NCI-H1694 (cell line): ENCODE data around the gene PPP1R14B.

Source experiments
- DNase-seq: peaks from one replicate; lab custom pipeline; 2025; lab: John Stamatoyannopoulos, UW

The PPP1R14B gene

GRCh38 chr11:64230171-64230984 is 16.4 kb downstream of the PPP1R14B start, which contains the start of gene DNAJC4:
Gene DNAJC4 (plus strand): TSS chr11:64230548. CDS start chr11:64230855, 307 bp downstream.
- peak; percentile 89 for DNase-seq

- DNase-seq: no peak
Observed at GRCh38 chr11:64229744-64230170, 17.0 kb downstream of the PPP1R14B start.

- no peak for DNase-seq
Observed at GRCh38 chr11:64229090-64229743, 17.5 kb downstream of the PPP1R14B start.

- DNase-seq: no peak
Observed at GRCh38 chr11:64227405-64227956, 19.3 kb downstream of the PPP1R14B start.

GRCh38 chr11:64226507-64227051 is 20.2 kb downstream of the PPP1R14B start:
- no peak for DNase-seq

GRCh38 chr11:64225608-64226506 is 20.9 kb downstream of the PPP1R14B start, which contains the start of the genes NUDT22 and TRPT1:
Gene NUDT22 (plus strand): TSS chr11:64226274. CDS start chr11:64226653, 379 bp downstream.
Gene TRPT1 (minus strand): TSS chr11:64226186. CDS start chr11:64225860, 326 bp downstream.
- DNase-seq: peak; percentile 58

GRCh38 chr11:64224891-64225607 is 21.7 kb downstream of the PPP1R14B start:
- no peak for DNase-seq

GRCh38 chr11:64224151-64224890 is 22.4 kb downstream of the PPP1R14B start:
- DNase-seq: no peak

GRCh38 chr11:64223001-64223651 is 23.6 kb downstream of the PPP1R14B start:
- DNase-seq: no peak

- DNase-seq: no peak
Observed at GRCh38 chr11:64222651-64223000, 24.1 kb downstream of the PPP1R14B start.

- no peak for DNase-seq
Observed at GRCh38 chr11:64220798-64221197, 25.9 kb downstream of the PPP1R14B start.

- DNase-seq: no peak
Observed at GRCh38 chr11:64220271-64220670, 26.5 kb downstream of the PPP1R14B start.

GRCh38 chr11:64219755-64220154 is 27.0 kb downstream of the PPP1R14B start:
- DNase-seq: no peak

- no peak for DNase-seq
Observed at GRCh38 chr11:64219354-64219684, 27.4 kb downstream of the PPP1R14B start.

GRCh38 chr11:64218628-64219353 is 28.0 kb downstream of the PPP1R14B start:
- no peak for DNase-seq

GRCh38 chr11:64216879-64217278 is 29.9 kb downstream of the PPP1R14B start:
- DNase-seq: no peak

- DNase-seq: no peak
Observed at GRCh38 chr11:64211181-64211872, 35.4 kb downstream of the PPP1R14B start.

GRCh38 chr11:64210301-64211020 is 36.3 kb downstream of the PPP1R14B start:
- peak; percentile 20 for DNase-seq
